ENCODE measurements around the gene DUSP5. TPM values are rescaled to one million over a fixed set of nuclear protein-coding genes. Genes with fewer than 3 reads are reported as not detected.

Gene DUSP5
- total RNA-seq (2021; fragmentation: NEBNext Ultra II Directional; extraction: Animal tissue kit (Norgen Biotek cat#: 25700)) (27.0 and 30.3 TPM in 2 replicates), polyA plus RNA-seq (2011; rRNA removed) (13.3 and 13.6 TPM in 2 replicates), polyA minus RNA-seq (2011; rRNA and poly(A)+ RNA removed) (28.9 and 41.0 TPM in 2 replicates)
- 15.2 TPM for polyA plus RNA-seq (2011; cell fraction: cytosol; rRNA removed)
- 12.0 TPM for polyA plus RNA-seq (2011; cell fraction: nucleus; rRNA removed)
- polyA plus RNA-seq (2012, experiment 1 of 2) = 14.3 to 18.7 TPM (median 15.9 TPM) in 4 replicates
- polyA plus RNA-seq (2012, experiment 2 of 2) = 16.9 TPM
- 17.0 TPM for polyA plus RNA-seq (2013, experiment 1 of 2)
- 20.2 TPM for polyA plus RNA-seq (2013, experiment 2 of 2)
- polyA minus RNA-seq (2011; cell fraction: cytosol; rRNA and poly(A)+ RNA removed) = 37.5 TPM
- polyA minus RNA-seq (2011; cell fraction: nucleus; rRNA and poly(A)+ RNA removed) = 14.9 TPM
- long read RNA-seq, experiment 1, transcript DUSP5-201 (4 exons, 2,557 nt) = major isoform, 22 of 30 reads
- long read RNA-seq, experiment 1, partial matches to known transcripts = 8 of 30 reads
- long read RNA-seq, experiment 1, other reads (novel, unspliced or antisense) = 0 of 30 reads
- long read RNA-seq, experiment 2 = 0 reads

GRCh38 chr10:110497438-110498086, at the start of gene DUSP5:
Gene DUSP5, plus strand, starts transcription at chr10:110497907. Its CDS starts 215 bp downstream, at chr10:110498122.
- H4K20me1 ChIP-seq (replicated peaks in 1 of 2; ENCODE audit: control insufficient read depth in 1 of 2, insufficient read depth in 2 of 2, low read length in 2 of 2) = peaks cover 4 to 6% of the 10 kb centered on the region in 2 experiments
- peaks cover 5% of the 10 kb centered on the region; the same call in 1 of the 2 replicates for H3K79me1 ChIP-seq (ENCODE audit: low read depth, low read length)
- no peak within 1 kb of the TSS for H4K5ac ChIP-seq (ENCODE audit: insufficient read length, low read depth, low read length)
- no peak within 1 kb of the TSS for H3K4ac ChIP-seq (replicated peaks; ENCODE audit: insufficient read length, low read depth, low read length)
- no peak within 1 kb of the TSS for H2AK5ac ChIP-seq (ENCODE audit: low read depth, low read length)
- H2BK5ac ChIP-seq (ENCODE audit: low read depth, low read length) = no peak within 1 kb of the TSS
- ChIA-PET POLR2A (ENCODE audit: partially characterized antibody) (interaction anchor here (0.9 to 5.4 kb wide), 16 partner anchors 10 to 193 kb away, joined by 3 to 56 read pairs (median 6); partner anchors contain the start of gene SMNDC1), CTCF (ENCODE audit: partially characterized antibody) (interaction anchor here (1.3 to 2.8 kb wide), 5 partner anchors 10 to 143 kb away, joined by 3 to 9 read pairs (median 5); no protein-coding TSS in a partner anchor)
- H3K23ac ChIP-seq (ENCODE audit: insufficient read length) = no peak within 1 kb of the TSS
- peak within 1 kb of the TSS; percentile 62; the same call in 1 of the 2 replicates for H3K27ac ChIP-seq (ENCODE audit: low read depth, low read length)
- no peak within 1 kb of the TSS; the same call in none of the 2 replicates for H3K18ac ChIP-seq (ENCODE audit: extremely low read depth, low read length)
- peaks cover under 1 to 28% of the 10 kb centered on the region in 2 experiments for H3K79me2 ChIP-seq (ENCODE audit: control insufficient read depth in 1 of 2, insufficient read depth in 2 of 2, low read length in 2 of 2)
- peak within 1 kb of the TSS; percentile 49 to 88 (median 68) for H3K9ac ChIP-seq (replicated peaks in 1 of 4; ENCODE audit: extremely low read depth in 1 of 4, low read depth in 3 of 4, low read length in 3 of 4)
- WGBS, 2 experiments (ENCODE audit: extremely low coverage in 1 of 2, insufficient coverage in 1 of 2, insufficient read length in 1 of 2, insufficient replicate concordance in 2 of 2, low coverage in 1 of 2, low lambda C conversion rate in 2 of 2, missing lambda C conversion rate in 1 of 2) = 0% methylated on average over 25 of the region's 98 CpGs; no CpG with 5 or more reads in 1 of the 2 experiments
- H2BK120ac ChIP-seq (replicated peaks; ENCODE audit: low read depth, low read length) = no peak within 1 kb of the TSS
- peaks cover 0 to 34% (median 17%) of the 10 kb centered on the region in 4 experiments; a peak in 5 of 7 replicates for H3K27me3 ChIP-seq (replicated peaks in 1 of 4; ENCODE audit: control insufficient read depth in 3 of 4, extremely low read depth in 1 of 4, insufficient read depth in 3 of 4, low read length in 3 of 4)
- no peak within 1 kb of the TSS for H3K56ac ChIP-seq (replicated peaks; ENCODE audit: insufficient read length, low read depth, low read length)
- peak within 1 kb of the TSS; percentile 65 to 96 (median 80) for H3K4me3 ChIP-seq (ENCODE audit: extremely low read depth in 1 of 4, insufficient read depth in 2 of 4, low read depth in 3 of 4, low read length in 4 of 4)
- H3K14ac ChIP-seq (ENCODE audit: insufficient read length) = no peak within 1 kb of the TSS
- FAIRE-seq (no peak), DNase-seq (ENCODE audit: low read depth in 1 of 2, low spot score in 2 of 2) (peak; percentile 56 to 94)
- no peaks in the 10 kb centered on the region for H3K9me3 ChIP-seq (ENCODE audit: insufficient read depth in 2 of 2, low read depth in 1 of 2, low read length in 1 of 2)
- H2AFZ ChIP-seq (ENCODE audit: low read length) = no peak within 1 kb of the TSS
- no peak within 1 kb of the TSS for H2BK12ac ChIP-seq (ENCODE audit: low read depth, low read length)
- no peak within 1 kb of the TSS for H2BK15ac ChIP-seq (ENCODE audit: low read length)
- peak within 1 kb of the TSS; percentile 72; the same call in 1 of the 2 replicates for H4K8ac ChIP-seq (ENCODE audit: extremely low read depth, insufficient read depth, low read length)
- peaks cover 12 to 33% (median 23%) of the 10 kb centered on the region in 4 experiments for H3K4me1 ChIP-seq (replicated peaks in 1 of 4; ENCODE audit: control insufficient read depth in 3 of 4, insufficient read depth in 4 of 4, low read length in 3 of 4)
- no peak within 1 kb of the TSS for H4K91ac ChIP-seq (replicated peaks; ENCODE audit: insufficient read length, low read length)
- peak within 1 kb of the TSS; percentile 79 to 96 for H3K4me2 ChIP-seq (ENCODE audit: insufficient read depth in 1 of 2, low read depth in 2 of 2, low read length in 2 of 2)
- no peaks in the 10 kb centered on the region for H3K36me3 ChIP-seq (ENCODE audit: control insufficient read depth in 2 of 4, insufficient read depth in 4 of 4, low read length in 3 of 4)
- H2BK20ac ChIP-seq (ENCODE audit: low read length) = no peak within 1 kb of the TSS
- peaks cover 12% of the 10 kb centered on the region; the same call in 1 of the 2 replicates for H3K23me2 ChIP-seq (ENCODE audit: low read depth, low read length)
- peak; percentile 29 to 64; a peak in 1 of 4 replicates for TF ChIP-seq HDAC2 (IDR thresholded peaks at IDR 0.05; ENCODE audit: borderline replicate concordance in 1 of 2, low read depth in 2 of 2, low read length in 2 of 2)
- no peak for TF ChIP-seq BRCA1 (IDR thresholded peaks at IDR 0.05; ENCODE audit: low read depth, low read length)
- TF ChIP-seq CHD1 (IDR thresholded peaks at IDR 0.05; ENCODE audit: low read depth, low read length) = no peak
- TF ChIP-seq TAF7 (optimal IDR thresholded peaks at IDR 0.05; ENCODE audit: borderline replicate concordance, low read depth, low read length) = peak; percentile 78
- TF ChIP-seq EGR1 (IDR thresholded peaks at IDR 0.05; ENCODE audit: borderline replicate concordance, low read depth, low read length) = peak; percentile 87
- peak; percentile 95 for TF ChIP-seq TBP (IDR thresholded peaks at IDR 0.05; ENCODE audit: low read depth, low read length)
- peak; percentile 88 for TF ChIP-seq PHF8 (conservative IDR thresholded peaks at IDR 0.05; ENCODE audit: low read depth, low read length)
- TF ChIP-seq NANOG (IDR thresholded peaks at IDR 0.05; ENCODE audit: insufficient read depth, low read depth, low read length, poor library complexity, severe bottlenecking) = no peak
- TF ChIP-seq ASH2L (IDR thresholded peaks at IDR 0.05; ENCODE audit: low read length) = peak; percentile 77
